Adipocyte (in vitro differentiated cells): ENCODE measurements around the gene COPG1.

Experiments used
- DNase-seq: peaks from one replicate; pipeline ENCODE4 v3.0.0-alpha.2; 2015; ENCODE audit warnings: low read depth
- H3K27me3 ChIP-seq: replicated peaks from 2 replicates; pipeline ENCODE4 v1.7.0; 2013; ENCODE audit warnings: mild to moderate bottlenecking, low read length, moderate library complexity; ENCODE audit not compliant: control insufficient read depth, insufficient read depth
- H3K36me3 ChIP-seq: 2 replicates; pipeline ENCODE4 v1.7.0; 2013; ENCODE audit warnings: low read length, mild to moderate bottlenecking, moderate library complexity; ENCODE audit not compliant: control insufficient read depth, insufficient read depth, severe bottlenecking
- H3K4me1 ChIP-seq: 2 replicates; pipeline ENCODE4 v1.7.0; 2013; ENCODE audit warnings: mild to moderate bottlenecking, low read length, moderate library complexity; ENCODE audit not compliant: control insufficient read depth, insufficient read depth
- H3K4me3 ChIP-seq: 2 replicates; pipeline ENCODE4 v1.7.0; 2013; ENCODE audit warnings: mild to moderate bottlenecking, low read length, moderate library complexity
- H3K9ac ChIP-seq: 2 replicates; pipeline ENCODE4 v1.7.0; 2013; ENCODE audit warnings: mild to moderate bottlenecking, low read length, moderate library complexity
- H3K9me3 ChIP-seq: 2 replicates; pipeline ENCODE4 v1.7.0; 2013; ENCODE audit warnings: mild to moderate bottlenecking, low read length, moderate library complexity; ENCODE audit not compliant: control insufficient read depth

The COPG1 gene

DNA sequence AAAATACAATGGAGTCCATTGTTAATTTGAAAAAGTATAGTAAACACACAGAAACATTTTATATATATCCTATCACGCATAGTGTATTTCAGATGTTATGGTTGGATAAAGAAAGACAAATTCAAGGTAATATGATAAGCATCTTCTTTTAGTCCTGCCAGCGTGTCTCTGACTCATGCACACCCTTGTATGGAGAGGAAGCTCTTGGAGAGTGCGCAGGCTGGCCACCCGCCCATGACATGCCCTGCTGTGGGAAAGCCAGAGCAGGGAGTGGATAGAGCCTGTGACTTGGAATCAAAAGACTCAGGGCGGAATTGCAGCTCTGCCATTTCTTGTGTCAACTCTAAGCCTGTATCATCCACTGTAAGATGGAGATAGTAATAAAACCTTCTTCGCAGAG is 23.0 kb upstream of the COPG1 start:
- H3K4me1 ChIP-seq = peaks cover 46% of the 10 kb centered on the region
- no peaks in the 10 kb centered on the region for H3K36me3 ChIP-seq
- H3K27me3 ChIP-seq = no peaks in the 10 kb centered on the region
- H3K9ac ChIP-seq = no peak overlapping the region
- H3K9me3 ChIP-seq = no peaks in the 10 kb centered on the region
- no peak overlapping the region for H3K4me3 ChIP-seq
- peak; percentile 88 for DNase-seq

DNA sequence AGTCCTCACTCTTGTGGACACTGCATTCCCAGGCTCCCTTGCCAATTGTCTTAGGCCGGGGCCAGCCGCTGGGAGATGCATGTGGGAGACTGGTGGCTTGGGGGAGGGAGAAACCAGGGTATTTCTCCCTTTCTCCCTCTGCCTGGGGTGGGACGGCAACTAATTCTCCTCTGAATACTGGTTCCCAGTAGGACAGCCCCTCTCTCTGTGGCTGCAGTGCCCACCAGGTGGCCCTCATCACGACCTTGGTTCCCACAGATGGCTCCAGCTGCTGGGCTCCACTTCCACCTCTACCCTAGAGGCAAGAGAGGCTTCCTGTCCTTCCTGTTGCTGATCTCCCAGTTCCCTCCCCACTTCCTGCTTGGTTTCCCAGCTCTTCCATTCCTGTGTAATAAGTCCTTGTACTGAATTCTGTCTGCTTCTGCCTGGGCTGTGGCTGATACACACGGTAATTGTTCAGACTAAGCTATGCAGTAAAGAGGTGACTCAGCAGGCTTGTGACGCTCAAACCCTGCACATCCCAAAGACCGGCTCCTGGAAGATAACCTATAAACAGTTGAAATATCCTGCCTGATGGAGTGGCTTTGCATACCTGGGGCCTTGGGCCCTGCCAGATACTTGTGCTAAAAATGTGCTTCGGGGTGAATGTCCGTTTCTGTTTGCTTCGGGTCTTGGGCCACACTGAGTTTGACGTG is 20.4 kb upstream of the COPG1 start:
- H3K36me3 ChIP-seq = no peaks in the 10 kb centered on the region
- peak; percentile 55 for DNase-seq

DNA sequence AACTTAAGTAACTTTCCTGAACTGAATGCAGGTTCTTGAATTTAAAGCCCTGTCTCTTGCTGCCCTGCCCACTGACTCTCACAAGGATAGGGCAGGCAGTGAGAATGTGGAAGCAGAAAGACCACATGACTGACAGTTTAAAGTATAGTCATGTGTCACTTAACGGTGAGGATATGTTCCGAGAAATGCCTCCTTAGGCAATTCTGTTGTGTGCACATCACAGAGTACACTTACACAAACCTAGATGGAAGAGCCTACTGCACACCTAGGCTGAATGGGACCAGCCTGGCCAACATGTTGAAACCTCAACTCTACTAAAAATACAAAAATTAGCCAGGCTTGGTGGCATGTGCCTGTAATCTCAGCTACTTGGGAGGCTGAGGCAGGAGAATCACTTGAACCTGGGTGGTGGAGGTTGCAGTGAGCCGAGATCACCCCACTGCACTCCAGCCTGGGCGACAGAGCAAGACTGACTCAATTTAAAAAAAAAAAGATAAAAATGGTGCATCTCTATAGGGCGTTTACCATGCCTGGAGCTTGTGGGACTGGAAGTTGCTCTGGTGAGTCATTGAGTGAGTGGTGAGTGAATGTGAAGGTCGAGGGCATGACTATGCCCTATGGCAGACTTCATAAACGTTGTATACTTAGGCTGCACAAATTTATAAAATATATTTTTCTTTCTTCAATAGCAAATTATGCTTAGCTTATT is 18.9 kb upstream of the COPG1 start:
- H3K36me3 ChIP-seq = no peaks in the 10 kb centered on the region
- DNase-seq = peak; percentile 75

More for the DNA sequence above, 20.4 kb upstream of the COPG1 start:
- no peak overlapping the region for H3K4me3 ChIP-seq
- H3K9ac ChIP-seq = peak overlapping the region; percentile 20
- H3K9me3 ChIP-seq = no peaks in the 10 kb centered on the region
- no peaks in the 10 kb centered on the region for H3K27me3 ChIP-seq
- peaks cover 43% of the 10 kb centered on the region for H3K4me1 ChIP-seq

DNA sequence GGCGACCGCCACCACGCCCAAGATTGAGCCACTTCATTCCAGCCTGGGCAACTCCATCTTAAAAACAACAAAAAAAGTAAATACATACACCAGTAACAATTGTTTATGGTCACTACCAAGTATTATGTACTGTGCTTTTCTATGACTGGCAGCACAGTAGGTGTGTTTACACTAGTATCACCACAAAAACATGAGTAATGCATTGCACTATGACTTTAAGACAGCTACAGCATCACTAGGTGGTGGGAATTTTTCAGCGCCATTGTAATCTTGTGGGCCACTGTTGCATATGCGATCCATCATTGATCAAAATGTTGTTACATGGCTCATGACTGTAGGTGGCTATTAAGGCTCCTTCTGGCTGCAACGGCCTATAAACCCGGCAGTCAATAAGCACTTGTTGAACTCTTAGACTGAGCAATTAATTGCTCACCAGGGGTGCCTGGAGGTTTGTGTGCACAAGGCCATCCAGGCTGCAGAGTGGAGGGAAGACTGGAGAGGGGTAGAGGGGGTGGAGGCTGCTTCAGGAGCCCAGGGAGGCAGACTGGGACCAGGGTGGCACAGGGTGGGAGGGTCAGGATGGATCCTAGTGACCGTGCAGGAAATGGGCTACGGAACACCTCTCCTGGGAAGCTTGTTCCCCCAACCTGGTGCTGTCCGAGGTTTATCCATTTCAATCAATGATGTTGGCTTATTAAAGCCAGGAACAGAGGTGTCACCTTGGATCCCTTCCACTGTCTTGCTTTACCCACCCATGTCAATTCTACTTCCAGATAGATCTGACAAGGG is 17.9 kb upstream of the COPG1 start:
- H3K9ac ChIP-seq = no peak overlapping the region
- H3K9me3 ChIP-seq = no peaks in the 10 kb centered on the region
- no peaks in the 10 kb centered on the region for H3K36me3 ChIP-seq
- DNase-seq = no peak
- H3K4me1 ChIP-seq = peaks cover 23% of the 10 kb centered on the region
- no peak overlapping the region for H3K4me3 ChIP-seq
- no peaks in the 10 kb centered on the region for H3K27me3 ChIP-seq

More for the DNA sequence above, 18.9 kb upstream of the COPG1 start:
- H3K4me3 ChIP-seq = no peak overlapping the region
- H3K27me3 ChIP-seq = no peaks in the 10 kb centered on the region
- H3K4me1 ChIP-seq = peaks cover 32% of the 10 kb centered on the region
- no peaks in the 10 kb centered on the region for H3K9me3 ChIP-seq
- no peak overlapping the region for H3K9ac ChIP-seq

DNA sequence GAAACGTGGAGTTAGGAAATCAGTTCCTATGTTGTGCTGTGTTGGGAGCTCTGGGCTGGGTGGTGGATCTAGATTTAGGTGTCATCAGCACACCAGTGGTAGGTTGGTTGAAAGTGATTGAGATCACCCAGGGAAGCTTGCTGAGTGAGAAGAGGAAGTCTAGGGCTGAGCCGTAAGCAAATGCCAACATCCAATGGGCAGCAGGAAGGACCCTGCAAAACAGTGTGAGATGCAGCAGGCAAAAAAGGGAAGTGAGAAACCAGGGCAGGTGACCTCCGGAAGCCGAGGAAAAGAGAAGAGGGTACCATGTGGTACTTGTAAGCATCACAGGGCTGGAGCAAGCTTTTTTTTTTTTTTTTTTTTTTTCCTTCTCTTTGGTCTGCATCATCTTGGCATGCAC is 15.9 kb upstream of the COPG1 start:
- Histone ChIP-seq H3K27me3 (no peaks in the 10 kb centered on the region), H3K9me3 (no peaks in the 10 kb centered on the region), H3K36me3 (no peaks in the 10 kb centered on the region), H3K9ac (no peak overlapping the region), H3K4me1 (peaks cover 20% of the 10 kb centered on the region), H3K4me3 (no peak overlapping the region)
- DNase-seq = no peak

DNA sequence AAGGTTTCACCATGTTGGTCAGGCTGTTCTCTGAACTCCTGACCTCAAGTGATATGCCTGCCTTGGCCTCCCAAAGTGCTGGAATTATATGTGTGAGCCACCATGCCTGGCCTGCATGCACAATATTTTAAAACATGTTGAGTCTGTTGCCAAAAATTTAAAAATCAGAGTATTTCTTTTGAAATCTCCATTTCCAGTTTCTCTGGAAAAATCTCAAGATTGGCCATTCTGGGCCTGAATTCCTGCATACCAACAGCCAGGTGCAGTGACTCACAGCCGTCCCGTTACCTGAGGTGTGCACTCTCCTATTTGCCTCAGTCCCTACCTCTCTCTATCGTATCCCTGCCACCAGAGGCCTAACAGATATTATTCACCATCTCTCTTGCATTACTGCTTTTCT is 15.0 kb upstream of the COPG1 start:
- Histone ChIP-seq H3K4me3 (no peak overlapping the region), H3K4me1 (peaks cover 20% of the 10 kb centered on the region), H3K9ac (no peak overlapping the region), H3K36me3 (no peaks in the 10 kb centered on the region), H3K9me3 (no peaks in the 10 kb centered on the region), H3K27me3 (no peaks in the 10 kb centered on the region)
- DNase-seq = no peak

DNA sequence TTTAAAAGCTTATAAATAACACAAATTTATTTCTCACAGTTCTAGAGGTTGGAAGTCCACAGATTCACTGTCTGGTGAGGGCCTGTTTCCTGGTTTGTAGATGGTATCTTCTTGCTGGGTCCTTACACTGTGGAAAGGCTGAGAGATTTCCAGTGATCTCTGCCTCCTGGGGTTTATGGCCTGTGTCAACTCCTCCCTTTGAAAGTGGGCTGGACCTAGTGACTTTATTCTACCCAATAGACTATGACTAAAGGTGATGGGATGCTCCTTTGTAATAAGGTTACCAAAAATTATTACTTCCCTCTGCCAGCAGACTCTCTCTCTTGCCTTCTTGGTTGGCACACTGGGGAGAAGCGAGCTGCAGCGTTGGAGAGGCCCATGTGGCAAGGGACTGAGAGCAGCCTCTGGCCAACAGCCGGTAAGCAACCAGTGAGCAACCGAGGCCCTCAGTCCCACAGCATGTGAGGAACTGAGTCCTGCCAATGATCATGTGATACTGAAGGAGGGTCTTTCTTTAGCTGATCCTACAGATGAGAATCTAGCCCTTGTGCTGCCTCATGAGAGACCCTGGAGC is 14.0 kb upstream of the COPG1 start:
- H3K27me3 ChIP-seq = no peaks in the 10 kb centered on the region
- H3K36me3 ChIP-seq = no peaks in the 10 kb centered on the region
- no peak overlapping the region for H3K4me3 ChIP-seq
- no peaks in the 10 kb centered on the region for H3K9me3 ChIP-seq
- DNase-seq = no peak
- no peak overlapping the region for H3K9ac ChIP-seq
- H3K4me1 ChIP-seq = peaks cover 26% of the 10 kb centered on the region

DNA sequence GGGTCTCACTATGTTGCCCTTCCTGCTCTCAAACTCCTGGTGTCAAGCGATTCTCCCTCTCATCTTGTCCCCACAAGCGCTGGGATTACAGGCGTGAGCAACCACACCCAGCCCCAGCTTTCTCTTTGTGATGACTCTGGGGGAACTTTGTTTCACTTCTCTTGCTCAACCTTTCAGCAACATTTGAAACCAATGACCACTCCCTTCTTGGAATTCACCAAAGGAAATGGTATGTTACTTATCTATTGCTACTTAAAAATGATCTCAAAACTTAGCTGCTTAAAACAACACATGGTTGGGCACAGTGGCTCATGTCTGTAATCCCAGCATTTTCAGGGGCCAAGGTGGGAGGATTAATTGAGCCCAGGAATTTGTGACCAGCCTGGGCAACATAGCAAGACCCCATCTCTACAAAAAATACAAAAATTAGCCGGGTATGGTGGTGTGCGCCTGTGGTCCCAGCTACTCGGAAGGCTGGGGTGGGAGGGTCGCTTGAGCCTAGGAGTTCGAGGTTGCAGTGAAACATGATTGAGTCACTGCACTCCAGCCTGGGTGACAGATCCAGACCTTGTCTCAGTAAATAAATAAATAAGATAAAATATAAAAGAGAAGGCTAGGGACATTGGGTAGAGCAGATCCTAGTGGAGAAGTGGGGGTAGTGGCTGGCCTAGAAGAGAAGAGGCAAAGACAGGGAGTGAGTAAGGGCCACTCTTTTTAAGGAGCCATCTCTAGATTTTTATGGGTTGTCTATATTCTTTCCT is 10.3 kb upstream of the COPG1 start:
- Histone ChIP-seq H3K9ac (peak overlapping the region; percentile 74), H3K4me3 (peak overlapping the region; percentile 45), H3K9me3 (no peaks in the 10 kb centered on the region), H3K27me3 (no peaks in the 10 kb centered on the region), H3K36me3 (no peaks in the 10 kb centered on the region), H3K4me1 (peaks cover 25% of the 10 kb centered on the region)
- peak; percentile 77 for DNase-seq

DNA sequence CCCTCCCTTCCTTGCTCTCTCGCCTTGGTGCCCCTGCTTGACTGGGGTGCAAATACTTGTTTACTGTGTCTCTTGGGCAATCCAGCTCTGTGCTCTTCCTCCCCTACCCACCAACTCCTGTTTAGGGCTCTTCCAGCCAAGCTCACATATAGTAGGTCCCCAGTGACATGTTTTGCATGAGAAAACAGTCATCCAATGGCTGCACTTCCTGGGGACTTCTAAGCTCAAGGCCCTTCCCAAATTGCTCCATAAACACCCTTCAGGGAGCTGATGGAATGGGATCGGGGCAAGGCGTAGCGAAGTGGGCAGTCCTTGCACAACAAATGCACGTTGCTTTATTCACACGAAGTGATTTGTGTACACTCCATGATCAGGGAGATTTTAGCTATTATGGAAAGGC is 9.4 kb upstream of the COPG1 start:
- H3K4me3 ChIP-seq = no peak overlapping the region
- no peaks in the 10 kb centered on the region for H3K27me3 ChIP-seq
- peaks cover 26% of the 10 kb centered on the region for H3K4me1 ChIP-seq
- no peaks in the 10 kb centered on the region for H3K36me3 ChIP-seq
- DNase-seq = no peak
- peak overlapping the region; percentile 67 for H3K9ac ChIP-seq
- H3K9me3 ChIP-seq = no peaks in the 10 kb centered on the region

DNA sequence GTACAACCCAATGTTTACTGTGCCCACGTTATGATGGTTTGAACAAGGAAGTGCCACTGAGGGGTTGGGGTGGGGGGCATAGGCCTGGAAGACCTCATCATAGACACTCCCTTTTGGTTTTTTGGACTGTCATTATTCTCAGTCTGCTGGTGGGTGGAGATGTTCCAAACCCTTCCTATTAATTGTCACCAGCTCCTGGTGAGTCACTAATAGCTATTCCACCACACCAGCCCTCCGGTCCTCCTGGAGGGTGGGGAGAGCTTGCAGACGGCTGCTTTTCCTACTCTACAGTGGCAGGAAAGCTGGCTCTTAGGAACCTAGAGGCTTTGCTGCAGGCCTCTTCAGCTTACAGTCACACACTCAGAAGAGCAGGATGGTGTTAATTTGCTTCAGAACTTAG is 9.0 kb upstream of the COPG1 start:
- H3K9me3 ChIP-seq = no peaks in the 10 kb centered on the region
- H3K9ac ChIP-seq = peak overlapping the region; percentile 67
- no peak for DNase-seq
- H3K4me1 ChIP-seq = peaks cover 31% of the 10 kb centered on the region
- peak overlapping the region; percentile 20 for H3K4me3 ChIP-seq
- H3K36me3 ChIP-seq = no peaks in the 10 kb centered on the region
- H3K27me3 ChIP-seq = no peaks in the 10 kb centered on the region
